Stimulated activated CD8-positive, alpha-beta memory T cell treated with anti-CD3 and anti-CD28 coated beads, Interleukin-12 subunit alpha, Interleukin-12 subunit beta, amount 100 ng/mL, for 24 hours (primary cell): Measurements from ENCODE around the gene TLE3.

Experiments
- DNase-seq: peaks from one replicate; pipeline ENCODE4 v3.0.0-alpha.2; 2020; ENCODE audit errors: extremely low read depth

Gene TLE3

DNA sequence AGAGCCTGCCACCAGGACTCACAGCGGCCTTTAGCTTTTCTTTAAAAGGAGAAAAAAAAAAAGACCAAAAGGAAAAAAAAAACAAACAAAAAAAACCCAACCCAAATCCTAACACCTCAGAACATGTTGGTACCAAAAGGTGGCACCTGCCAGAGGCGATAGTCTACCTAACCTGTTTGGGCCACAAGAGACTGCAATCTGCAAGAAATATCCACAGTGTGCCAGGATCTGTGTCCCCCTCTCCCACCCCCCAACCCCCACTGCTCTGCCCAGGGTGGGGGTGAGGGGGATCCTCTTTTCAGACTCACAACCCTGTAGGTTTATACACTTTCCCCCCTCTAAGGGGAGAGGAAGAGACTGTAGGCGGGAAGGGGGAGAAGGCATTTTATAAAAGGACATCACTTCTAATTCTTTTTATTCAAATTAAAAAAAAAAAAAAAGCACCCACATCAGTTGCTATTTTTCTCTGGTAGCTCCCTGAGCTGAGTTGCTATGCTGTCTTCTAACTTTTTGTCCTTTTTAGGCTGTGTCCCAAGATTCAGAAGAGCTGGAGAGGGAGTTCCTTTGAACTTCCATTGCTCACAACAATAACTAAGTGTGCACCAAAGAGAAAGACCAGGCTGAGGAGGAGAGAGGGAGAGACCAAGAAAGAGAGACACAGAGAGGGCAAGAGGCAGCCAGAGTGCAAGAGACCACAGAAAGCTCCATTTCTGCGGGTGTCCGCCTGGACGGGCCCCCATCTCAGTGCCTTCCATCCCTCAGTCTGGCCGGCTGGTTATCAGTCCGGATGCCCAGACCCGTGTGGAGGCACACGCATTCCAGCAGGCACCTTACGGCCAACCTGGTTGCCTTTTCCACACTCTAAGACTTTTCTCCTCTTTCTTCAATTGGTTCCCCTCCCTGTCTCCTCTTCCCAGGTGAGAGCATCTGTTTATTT is 48.9 kb downstream of the TLE3 start:
- DNase-seq = no peak

DNA sequence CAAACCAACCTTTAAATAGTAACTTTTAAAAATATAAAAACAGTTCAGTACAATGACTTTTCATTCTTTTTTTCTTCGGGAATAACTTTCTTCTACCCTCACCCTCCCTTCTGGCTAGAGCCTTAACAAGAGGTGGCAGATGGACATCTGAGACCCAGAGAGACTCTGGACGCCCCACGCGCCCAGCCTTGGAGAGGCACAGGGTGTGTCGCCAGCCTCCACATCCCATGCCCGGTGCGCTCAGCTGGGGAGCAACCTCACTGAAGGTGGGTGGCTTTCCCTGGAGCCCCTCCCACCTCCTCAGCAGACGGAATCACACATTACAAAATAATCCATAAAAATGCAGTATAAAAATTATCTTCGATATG is 49.5 kb downstream of the TLE3 start:
- DNase-seq = no peak

DNA sequence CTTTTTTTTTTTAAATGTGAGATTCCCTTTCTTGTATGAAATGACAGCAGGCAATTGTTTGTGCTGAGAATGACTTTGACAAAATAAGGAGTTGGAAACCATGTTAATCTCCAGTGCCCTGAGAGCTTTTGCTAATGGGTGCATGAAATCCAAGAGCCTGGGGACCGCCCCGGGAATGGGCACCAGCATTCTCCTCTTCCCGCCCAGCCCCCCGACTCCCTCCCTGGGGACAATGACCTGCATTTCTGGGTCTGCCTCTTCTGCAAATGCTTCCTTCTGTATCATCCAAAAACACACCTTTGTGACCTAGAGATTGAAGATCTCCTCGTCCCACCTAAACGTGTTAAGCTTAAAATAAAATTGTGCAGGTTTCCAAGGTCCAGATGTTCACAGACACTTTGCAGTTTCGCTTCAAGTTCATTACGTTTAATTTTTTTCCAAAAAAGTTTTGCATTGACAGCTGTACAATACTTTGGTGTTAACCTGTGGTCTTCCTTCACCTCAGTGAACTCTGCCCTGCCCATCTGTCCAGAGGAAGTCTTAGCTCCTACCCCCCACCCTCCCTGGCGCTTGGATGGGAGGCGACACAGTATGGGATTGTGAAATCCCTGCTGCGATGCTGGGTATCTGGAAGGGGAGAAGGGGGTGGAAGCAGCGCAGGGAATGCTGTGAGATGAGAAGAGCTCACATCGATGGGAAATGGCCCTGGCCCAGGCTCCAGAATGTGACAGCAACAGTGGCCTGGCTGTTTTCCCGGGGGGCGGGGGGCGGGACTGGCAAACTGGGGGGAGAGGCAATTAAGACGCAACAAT is 50.1 kb downstream of the TLE3 start:
- DNase-seq = no peak

DNA sequence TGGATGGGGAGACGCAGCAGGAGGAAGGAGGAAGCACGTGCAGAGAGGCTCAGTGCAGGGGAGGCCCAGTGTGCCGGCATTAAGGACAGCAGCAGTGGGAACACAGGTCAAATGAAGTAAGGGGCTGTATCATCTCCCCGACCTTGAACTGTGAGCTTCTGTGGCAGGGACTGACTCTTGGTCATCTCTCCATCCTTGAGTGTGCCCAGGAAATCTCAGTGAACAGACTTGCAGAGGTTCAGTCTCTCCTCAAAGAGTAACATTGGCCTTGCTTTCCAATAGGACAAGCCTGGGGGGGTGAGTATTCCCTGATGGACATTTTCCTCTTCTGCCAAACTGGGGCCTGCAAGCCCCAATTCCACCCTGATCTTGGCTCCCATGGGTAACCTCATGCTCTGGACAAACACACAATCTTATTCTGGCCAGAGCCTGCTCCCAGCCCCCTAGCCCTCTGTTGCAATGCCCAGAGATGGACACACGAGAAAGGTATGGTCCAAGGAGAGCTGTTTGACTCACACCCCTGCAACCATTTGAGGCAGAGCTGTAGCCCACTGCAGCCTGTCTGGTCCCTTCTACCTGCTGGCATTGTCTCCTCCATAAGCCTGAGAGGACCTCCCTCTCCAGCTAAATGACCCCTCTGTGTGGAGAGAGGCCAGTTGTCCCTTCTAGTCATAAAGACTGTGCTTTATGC is 50.9 kb downstream of the TLE3 start:
- no peak for DNase-seq

DNA sequence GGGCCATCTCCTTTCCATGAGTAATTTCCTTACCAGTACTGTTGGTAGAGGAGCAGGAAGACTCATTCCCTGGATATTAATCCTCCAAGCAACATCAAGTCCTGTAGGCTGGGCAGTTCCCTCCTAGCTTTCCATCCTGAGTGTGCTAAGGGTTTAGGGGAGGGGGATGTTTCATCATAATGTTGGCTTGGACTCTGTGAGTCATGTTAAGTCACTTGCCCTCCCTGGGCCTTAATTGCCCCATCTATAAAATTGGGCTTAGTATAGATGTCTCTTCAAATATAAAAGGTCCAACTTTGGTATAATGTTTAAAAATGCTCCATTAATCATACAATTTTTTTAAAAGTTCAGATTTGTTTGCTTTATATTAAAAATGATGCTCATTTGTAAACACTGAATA is 52.7 kb downstream of the TLE3 start:
- DNase-seq = no peak

DNA sequence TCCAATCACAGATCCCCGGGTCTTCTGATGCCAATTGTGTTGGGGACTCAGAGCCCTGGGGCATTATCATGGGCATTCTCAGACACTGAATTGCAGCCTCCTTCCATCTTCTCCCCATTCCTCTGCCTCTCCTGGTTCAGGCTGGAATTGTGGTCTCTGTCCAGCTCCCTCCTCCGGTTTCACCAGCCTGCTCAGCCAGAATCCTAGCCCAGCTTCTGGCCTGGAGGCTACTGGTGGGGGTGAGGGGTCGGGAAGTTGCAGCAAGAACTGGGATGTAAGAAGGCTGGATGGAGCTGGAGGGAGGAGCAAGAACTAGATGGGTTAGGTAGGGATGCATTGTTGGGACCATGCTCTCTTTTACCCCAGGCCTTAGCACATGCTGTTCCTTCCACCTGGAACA is 53.5 kb downstream of the TLE3 start:
- no peak for DNase-seq

DNA sequence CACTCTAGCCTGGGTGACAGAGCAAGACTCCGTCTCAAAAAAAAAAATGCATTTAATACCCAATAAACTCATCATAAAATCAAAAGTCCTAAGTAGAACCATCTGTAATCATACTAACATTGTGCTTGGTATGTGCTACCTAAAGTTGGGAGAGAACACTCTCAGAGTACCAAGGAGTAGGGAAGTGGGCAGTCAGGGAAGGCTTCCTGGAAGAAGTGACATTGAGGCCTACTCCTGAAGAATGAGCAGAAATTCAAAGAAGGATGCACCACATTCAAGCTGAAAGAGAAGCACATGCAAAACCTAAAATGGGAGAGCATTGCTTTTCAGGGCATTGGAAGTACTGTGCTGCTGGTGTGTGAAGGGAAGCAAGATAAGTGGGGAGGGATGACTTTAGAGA is 54.1 kb downstream of the TLE3 start:
- DNase-seq = no peak

DNA sequence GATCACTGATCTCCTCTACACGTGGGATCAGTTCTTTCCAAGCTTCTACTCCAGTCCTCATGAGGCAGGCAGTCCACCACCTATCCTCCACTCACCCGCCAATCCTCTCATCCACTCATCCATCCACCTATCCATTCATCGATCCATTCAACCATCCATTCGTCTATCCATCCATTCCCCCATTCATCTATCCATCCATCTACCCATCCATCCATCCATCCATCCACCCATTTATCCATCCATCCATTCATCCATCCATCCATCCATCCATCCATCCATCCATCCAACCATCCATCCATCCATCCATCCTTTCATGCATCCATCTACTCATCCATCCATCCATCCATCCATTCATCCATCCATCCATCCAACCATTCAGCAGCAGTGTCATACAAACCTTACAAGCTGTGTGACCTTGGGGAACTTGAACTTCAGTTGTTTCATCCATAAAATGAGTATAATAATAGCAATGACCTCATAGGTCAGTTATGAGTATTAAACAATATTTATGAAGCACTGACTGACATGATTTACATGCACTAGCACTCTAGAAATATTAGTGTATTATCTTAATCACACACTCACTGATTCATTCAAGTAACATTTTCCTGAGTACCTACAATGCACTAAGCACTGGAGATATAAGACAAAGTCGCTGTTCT is 55.0 kb downstream of the TLE3 start:
- DNase-seq = no peak

DNA sequence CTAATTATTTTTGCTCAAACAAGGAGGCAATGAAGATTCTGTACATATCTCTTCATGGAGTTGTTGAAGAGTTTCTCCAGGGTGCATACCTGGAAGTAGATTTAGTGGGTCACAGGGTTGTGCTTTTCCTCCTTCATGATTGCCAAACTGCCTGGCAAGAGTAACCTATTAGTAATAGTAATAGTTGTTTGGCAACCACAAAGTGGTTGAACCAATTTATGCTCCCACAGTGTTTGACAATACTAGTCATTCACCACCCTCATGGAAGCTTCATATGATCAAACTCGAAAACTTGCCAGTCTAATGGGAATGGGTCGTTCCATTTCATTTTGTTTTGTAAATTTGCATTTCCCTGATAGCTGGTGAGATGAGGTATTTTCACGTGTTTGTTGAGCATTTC is 57.8 kb downstream of the TLE3 start:
- DNase-seq = no peak

DNA sequence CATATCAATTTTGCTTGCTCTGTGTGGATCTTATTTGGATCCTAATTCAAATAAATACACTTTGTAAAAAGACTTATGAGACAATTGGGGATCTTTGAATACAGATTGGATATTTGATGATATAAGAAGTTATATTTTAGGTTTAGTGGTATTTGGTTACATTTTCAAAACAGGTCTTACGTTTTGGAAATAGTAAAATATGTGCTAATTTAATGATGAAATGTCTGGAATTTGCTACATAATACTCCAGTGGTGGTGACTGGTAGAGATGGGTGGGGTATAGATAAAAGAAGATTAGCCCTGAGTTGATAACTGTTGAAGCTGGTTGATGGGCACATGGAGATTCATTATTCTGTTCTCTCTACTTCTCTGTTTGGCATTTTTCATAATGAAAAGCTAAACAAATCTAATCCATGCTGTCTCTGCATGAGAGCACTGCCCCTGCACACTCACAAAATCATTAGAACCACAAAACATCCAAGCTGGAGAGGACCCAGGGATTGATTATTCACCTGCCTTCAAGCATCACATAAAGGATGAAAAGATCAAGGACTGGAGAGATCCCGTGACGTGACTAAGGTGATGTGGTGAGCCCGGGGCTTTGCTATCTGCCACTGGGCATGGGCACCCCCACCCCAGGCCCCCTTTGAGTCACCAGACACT is 58.9 kb downstream of the TLE3 start:
- DNase-seq = no peak

DNA sequence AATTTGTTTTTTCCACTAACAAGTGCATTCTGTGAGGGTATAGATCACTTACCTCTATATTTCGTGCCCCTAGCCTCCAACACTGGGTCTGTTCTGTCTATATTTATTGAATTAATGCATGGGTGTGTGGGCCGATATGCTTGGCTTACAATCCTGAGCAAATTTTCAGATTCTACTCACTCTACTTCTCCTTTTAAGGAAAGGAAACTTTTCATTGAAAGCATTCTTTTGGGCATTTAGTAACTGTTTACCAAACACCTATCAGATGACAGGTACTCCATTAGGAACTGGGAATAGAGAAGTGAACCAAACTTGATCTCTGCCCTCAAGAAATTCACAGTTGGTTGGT is 60.5 kb downstream of the TLE3 start:
- DNase-seq = no peak

DNA sequence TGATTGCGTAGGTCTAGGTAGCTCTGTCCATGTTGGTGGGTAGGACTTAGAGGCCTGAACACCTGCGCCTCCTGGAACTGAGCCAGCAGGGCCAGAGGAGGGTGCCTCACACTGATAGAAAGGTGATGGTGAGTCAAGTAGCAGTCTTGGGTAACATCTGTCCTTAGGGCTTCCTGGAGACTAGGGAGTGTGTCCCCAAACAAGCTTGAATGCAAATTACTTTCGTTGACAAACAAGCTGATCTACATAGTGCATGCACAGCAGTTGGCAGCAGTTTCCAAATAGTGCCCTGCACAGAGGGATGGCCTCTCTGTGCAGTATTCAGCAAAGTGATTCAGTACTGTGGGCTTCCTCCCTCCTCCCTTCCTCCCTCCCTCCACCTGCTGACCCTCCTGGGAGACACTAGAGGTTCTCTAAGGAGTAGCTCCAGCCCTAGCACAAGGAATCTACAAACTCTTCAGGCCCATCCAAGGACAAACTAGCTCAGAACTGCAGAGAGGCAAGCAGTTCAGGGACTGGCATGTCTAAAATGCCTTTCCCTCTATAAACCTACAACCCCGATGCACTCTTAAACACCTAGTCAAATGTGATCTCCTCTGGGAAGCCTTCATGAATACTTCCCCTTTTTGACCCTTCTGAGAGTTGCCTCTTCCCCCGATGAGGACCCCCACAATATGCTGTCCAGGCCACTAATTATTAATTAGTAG is 61.0 kb downstream of the TLE3 start:
- DNase-seq = no peak

DNA sequence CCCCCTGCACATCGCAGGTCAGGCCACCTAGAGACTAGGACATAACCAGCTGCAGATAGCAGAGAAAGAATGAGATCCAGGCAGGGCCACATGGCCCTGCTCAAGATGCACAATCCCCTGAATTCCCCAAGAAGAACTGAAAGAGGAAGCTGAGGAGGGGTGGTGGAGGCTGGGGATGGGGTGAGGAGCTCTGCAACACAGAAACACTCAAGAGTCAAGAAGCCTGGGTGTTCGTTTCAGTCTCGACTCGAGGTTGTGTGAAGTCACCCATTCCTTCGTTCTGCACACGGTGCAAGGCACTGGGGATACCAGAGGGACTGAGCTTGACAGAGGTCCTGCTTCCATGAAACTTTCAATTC is 62.0 kb downstream of the TLE3 start:
- no peak for DNase-seq

DNA sequence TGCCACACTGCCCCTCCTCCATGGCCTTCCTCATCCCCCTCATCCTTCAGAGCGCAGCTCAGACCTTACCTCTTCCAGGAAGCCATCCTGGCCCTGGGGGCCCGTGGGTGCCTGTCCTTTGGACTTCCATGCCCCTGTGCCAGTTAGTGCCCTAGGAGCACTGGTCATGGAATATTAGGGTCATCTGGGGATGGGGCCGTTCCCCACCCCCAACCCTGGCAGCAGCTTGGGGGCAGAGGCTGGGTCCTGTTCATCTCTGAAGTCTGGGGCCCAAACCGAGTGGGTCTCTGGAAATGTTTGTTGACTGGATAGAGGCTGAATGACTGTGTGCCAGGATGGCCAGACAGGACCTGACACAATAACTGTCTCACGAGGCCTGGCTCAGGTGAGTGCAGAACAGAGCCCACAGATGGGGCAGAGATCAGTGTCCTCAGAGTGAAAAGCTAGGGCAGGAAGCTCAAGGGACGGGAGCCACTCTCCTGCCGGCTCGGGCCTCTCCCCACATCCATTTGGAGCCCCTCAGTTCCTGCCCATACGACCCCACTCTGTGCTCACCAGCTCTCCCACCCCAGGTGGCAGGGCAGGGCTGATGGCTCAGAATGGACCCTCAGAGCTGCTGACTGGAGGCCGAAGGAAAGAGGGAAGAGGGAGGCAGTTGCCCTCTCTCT is 62.5 kb downstream of the TLE3 start:
- DNase-seq = no peak

DNA sequence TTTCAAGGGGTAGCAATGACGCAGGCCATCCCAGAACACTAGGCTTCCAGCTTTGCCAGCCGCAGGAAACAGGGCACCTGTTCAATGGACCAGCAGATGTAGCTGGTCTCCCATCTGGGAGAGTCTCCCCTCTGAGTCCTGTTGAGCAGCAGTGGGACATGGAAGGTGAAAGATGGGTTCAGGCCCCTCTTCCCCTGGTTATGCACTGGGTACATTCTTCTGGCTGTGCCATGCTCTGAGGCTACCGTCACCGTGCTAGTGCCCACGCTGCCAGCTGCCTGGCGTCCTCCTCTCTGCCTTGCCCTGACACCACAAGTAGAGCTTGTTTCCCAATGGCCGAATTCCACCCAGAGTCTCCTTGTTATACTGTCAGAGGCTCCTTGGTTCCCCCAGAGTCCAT is 63.1 kb downstream of the TLE3 start:
- DNase-seq = no peak

DNA sequence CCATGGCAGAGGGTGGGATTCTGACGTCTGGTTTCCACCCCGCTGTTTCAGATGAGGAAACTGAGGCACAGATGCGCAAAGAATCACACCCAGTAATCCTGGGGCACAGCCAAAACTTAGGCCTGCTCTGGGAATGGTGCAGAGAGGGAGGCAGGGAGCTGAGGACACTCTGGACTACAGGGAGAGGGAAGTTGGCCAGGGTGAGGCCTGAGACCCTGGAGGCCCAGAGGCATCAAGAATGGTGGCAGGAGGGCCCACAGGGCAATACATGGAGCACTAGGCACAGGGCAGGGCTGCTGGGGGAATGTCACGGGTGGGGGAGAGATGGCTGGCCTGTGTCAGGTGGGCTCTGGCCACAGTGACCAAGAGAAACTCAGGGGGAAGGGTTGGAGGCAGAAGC is 63.6 kb downstream of the TLE3 start:
- DNase-seq = no peak

DNA sequence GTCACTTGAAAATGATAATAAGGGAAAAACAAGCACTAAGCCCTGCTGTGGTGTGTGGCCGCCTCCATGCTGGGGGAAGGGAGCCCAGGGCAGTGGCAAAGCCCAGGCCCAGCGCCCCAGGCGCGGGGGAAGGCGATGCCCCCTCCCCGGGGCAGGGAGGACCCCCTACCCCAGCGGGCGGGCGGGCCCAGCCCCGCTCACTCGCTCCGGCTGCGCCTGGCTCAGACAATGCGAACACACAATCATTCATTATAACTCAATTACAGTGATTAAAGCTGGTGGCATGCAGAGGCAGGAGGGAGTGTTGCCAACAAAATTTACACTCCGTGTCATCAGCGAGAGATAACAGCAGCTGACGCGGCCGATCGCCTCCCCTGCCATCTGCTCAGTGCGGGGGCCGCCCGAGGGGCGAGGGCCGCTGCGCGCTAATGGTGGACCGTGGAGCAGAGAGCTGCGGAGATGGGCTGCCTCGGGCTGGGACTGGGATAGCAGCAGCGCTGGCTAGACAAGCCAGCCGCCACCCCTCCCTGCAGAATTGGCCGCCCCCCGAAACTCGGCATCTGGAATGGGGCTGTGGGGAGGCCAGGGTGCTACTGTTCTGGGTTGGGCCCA is 64.1 kb downstream of the TLE3 start:
- no peak for DNase-seq

DNA sequence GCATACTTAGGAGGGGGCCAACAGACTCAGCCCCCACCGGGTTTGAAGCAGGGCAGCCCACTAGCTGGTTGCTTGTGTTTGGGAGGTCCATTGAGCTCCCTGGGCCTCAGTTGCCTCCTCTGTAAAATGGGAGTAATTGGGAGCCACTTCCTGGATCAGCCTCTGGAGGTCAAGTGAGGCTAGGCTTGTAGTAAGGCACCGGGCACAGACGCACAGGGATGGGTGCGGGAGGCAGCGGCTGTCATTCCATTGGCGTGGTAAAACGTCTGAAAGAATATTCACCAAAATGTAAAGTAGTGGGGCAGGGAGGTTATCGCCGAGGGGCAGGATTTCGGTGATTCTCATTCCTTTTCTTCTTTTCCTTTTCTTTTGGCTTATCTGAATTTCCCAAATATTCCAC is 64.6 kb downstream of the TLE3 start:
- no peak for DNase-seq

DNA sequence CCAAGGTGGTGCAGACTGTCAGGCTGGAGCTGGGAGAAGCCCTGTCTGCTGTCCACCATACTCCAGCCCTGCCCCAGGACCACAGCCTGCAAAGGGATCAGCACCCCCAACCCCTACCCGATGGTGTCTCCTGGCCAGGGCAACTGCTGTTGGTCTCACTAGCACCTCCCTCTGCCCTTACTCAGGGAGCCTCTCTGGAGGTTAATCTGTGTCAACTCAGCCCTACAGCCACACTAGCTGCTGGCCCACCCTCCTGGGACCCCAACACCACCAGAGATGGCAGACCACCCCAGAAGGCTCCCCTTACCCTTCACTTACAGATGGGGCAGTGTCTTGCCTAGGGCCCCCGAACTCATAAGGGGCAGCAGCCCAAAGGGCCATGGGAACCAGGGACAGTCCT is 65.2 kb downstream of the TLE3 start:
- DNase-seq = no peak

DNA sequence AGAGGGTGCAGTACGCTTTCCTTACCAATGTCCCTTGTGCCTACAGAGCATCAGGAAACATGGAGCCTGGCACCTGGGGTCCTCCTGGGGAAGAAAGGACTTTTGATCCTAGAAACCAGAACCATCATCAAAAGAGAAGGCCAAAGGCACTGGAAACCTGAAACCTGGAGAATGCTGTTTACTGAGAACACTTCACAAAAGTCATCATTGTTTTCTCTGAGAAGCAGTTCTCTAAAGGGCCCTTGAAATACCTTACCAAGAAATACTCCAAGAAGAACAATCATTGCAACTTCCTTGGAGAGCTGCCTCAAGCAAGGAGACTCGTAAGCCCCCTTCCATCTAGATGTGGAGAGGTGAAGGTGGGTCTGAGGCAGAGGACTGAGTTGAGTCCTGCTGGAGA is 66.0 kb downstream of the TLE3 start:
- DNase-seq = no peak
